Stimulated activated CD4-positive, alpha-beta T cell treated with anti-CD3 and anti-CD28 coated beads, Interleukin-1b, Interleukin-23, amount 100 ng/mL, for 1 hour (primary cell): Measurements from ENCODE around the gene TRAIP.
A peak's percentile ranks its signal among the peaks of the same experiment; 100 is the strongest.
"Not testable (repeated sequence)": the region's sequence is repeated elsewhere in the genome, so short reads cannot be mapped to it uniquely, and the experiment has no call there.

ENCODE experiments used
- DNase-seq, 2 donors: peaks; one replicate each; pipeline ENCODE4 v3.0.0-alpha.2; 2020; ENCODE audit warnings: low read depth in 2 of 2

The TRAIP gene

DNA sequence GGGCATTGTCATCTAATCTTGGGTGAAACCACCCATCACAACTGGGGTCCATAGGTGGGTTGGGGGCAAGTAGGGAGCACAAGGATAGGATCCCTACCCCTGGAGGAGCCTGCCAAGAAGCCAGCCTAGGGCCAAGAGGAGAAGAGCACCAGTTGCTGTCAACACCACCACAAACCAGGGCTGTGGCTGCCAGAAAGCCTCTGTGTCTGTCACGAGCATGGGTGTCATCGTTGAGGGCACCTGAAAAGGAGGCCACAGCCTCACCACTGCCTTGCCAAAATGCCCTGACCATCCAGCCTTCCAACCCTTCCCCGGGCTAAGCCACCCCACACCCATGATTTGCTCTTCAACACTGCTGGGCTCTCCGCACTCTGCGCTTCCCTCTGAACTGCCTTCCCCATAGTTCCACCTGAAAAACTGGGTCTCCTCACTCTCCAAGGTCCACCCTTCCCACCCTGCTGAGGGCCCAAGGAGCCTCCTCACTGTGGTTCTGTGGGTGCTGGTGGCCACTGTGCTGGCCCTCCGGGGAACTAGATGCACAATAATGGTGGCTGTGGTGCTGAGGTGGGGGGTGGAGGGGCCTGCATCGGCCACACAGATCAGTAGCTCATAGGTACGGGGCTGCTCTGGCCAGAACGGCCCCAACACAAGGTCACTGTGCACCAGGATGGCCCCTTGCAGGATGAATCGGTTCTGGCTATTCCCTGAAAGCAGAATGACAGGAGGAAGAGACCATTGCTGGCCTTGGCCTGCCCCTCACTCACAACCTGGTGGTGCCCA is 63.8 kb downstream of the TRAIP start:
- DNase-seq = no peak

GRCh38 chr3:49791571-49791970 is 64.8 kb downstream of the TRAIP start:
- DNase-seq = no peak

DNA sequence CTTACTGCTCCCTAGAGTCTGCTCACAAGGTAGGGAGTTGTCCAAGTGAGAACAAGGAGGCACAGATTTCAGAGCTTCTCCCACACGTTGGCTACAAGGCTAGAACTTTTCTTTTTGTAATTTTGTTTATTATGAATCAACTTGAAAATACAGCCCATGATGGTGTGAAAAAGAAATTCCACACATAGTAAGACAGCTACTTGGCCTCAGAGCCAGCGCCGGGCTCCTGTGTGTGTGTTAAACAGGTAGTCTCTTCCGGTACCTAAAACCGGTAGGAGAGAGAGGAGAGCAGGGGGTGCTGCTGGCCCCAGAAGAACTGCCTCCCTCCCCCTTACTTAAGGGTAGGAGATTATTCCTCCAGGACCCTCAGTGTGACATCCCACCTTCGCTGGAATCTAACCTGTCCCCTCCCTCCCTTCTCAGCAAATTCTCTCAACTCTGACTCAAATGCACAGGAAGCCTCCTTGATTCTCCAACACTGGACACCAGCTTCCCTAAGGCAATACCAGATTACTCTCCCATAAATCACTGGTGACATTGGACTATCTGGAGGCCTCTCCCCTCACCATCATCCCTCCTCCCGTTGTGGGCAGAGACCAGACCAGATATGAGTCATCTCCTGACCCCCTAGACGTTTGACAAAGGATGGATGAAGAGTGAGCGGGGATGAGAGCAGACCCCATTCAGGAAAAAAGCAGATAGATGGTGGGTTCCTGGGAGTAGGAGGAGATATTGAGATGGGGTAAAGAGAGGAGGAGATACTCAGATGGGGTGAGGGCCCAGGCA is 65.5 kb downstream of the TRAIP start:
- DNase-seq = no peak

- no peak for DNase-seq
Measured at GRCh38 chr3:49788056-49788455, 68.3 kb downstream of the TRAIP start.

DNA sequence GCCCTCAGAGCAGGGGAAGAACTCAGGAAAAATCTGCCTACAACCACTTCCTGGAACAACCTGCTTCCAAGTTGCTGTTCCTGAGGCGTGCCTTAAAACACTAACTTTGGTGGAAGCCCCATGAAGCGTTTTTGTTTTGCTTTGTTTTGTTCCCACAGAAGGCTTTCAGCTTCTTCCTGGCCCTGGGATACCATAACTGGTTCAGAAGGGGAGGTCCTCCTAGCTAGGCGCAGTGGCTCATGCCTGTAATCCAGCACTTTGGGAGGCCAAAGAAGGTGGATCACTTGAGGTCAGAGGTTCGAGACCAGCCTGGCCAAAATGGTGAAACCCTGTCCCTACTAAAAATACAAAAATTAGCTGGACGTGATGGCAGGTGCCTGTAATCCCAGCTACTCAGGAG is 68.8 kb downstream of the TRAIP start:
- no peak for DNase-seq

DNA sequence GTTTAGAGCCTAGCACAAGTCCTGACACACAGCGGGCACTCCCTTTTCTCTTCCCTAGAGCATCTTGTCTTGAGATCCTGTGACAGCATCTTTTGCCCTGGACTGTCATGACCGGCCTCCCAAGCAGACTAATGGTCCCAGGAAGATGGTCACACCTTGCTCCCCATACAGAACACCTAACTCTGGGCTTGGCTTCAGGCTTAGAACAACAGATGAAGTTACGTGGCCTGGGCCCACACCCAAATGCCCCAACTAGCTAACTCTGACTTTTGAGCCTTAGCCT is 69.2 kb downstream of the TRAIP start:
- DNase-seq = no peak

GRCh38 chr3:49786357-49787181 is 69.8 kb downstream of the TRAIP start, which contains the start of gene IP6K1:
IP6K1 (minus strand) TSS chr3:49786542; CDS start chr3:49748040, 38,502 bp downstream.
- peak; percentile 98 for DNase-seq

GRCh38 chr3:49785565-49786356 is 70.6 kb downstream of the TRAIP start:
- no peak for DNase-seq

DNA sequence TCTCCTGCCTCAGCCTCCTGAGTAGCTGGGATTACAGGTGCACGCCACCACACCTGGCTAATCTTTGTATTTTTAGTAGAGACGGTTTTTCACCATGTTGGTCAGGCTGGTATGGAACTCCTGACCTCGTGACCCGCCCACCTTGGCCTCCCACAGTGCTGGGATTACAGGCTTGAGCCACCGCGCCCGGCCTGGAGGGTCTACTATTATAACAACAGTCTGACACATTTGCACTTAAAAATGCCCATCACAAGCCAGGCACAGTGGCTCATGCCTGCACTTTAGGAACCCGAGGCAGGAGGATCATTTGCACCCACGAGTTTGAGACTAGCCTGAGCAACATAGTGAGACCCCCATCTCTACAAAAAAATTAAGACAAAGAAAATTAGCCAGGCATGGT is 74.1 kb downstream of the TRAIP start:
- not testable (repeated sequence) for DNase-seq

- DNase-seq = no peak
Measured at GRCh38 chr3:49781415-49782199, 74.8 kb downstream of the TRAIP start.

DNA sequence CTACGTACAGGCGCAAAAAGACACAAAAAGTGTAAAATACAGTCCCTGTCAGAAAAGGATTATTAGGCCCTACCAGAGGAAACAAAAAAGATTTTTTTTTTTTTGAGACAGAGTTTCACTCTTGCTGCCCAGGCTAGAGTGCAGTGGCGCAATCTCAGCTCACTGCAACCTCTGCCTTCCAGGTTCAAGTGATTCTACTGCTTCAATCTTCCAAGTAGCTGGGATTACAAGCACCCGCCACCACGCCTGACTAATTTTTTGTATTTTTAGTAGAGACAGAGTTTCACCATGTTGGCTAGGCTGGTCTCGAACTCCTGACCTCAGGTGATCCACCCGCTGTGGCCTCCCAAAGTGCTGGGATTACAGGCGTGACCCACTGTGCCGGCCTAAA is 75.4 kb downstream of the TRAIP start:
- DNase-seq = not testable (repeated sequence)

- no peak for DNase-seq
Measured at GRCh38 chr3:49780080-49780974, 76.0 kb downstream of the TRAIP start.

GRCh38 chr3:49779358-49780079 is 76.8 kb downstream of the TRAIP start:
- DNase-seq = no peak
